ENCODE data around the gene SLC38A2. TPM values are rescaled to one million over a fixed set of nuclear protein-coding genes. Genes with fewer than 3 reads are reported as not detected.

SLC38A2 gene
- total RNA-seq, 1 donor from 2014 or later, result 348 TPM

DNA sequence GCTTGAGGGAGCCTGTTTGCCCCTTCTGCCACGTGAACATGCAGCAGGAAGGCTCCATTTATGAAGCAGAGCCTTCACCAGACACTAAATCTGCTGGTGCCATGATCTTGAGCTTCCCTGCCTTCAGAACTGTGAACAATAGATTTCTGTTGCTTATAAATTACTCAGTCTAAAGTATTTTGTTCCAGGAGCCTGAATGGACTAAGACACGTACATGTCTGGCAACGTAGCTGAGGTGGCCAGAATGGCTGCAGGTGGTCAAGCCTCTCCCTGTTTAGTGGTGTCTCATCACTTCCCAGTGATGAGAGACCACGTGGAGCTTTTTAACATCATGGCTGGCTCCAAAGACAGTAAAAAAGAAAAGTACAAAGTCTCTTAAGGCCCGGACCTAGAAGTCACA, 32.2 kb upstream of the SLC38A2 start:
- no peak overlapping the region for H3K4me3 ChIP-seq
- no peaks in the 10 kb centered on the region for H4K20me1 ChIP-seq (ENCODE audit: low read depth)
- no peak overlapping the region for H3K4me2 ChIP-seq
- Mint-ChIP-seq H3K36me3 (no peaks in the 10 kb centered on the region), H3K27me3 (ENCODE audit: insufficient read depth, low read depth) (no peaks in the 10 kb centered on the region), H3K9me3 (no peaks in the 10 kb centered on the region), H3K4me1 (peaks cover 14% of the 10 kb centered on the region), H3K27ac (no peak overlapping the region), H3K4me3 (no peak overlapping the region)
- H3K9ac ChIP-seq, result no peak overlapping the region
- no peaks in the 10 kb centered on the region for H3K9me3 ChIP-seq (ENCODE audit: low read depth)
- H3K4me1 ChIP-seq, result peaks cover 6% of the 10 kb centered on the region
- no peak overlapping the region for H2AFZ ChIP-seq (replicated peaks)
- H3K36me3 ChIP-seq, result no peaks in the 10 kb centered on the region
- TF ChIP-seq EZH2 (IDR thresholded peaks at IDR 0.05) (no peak), EZH2phosphoT487 (IDR thresholded peaks at IDR 0.05) (no peak)
- TF ChIP-seq, protein P1, sequence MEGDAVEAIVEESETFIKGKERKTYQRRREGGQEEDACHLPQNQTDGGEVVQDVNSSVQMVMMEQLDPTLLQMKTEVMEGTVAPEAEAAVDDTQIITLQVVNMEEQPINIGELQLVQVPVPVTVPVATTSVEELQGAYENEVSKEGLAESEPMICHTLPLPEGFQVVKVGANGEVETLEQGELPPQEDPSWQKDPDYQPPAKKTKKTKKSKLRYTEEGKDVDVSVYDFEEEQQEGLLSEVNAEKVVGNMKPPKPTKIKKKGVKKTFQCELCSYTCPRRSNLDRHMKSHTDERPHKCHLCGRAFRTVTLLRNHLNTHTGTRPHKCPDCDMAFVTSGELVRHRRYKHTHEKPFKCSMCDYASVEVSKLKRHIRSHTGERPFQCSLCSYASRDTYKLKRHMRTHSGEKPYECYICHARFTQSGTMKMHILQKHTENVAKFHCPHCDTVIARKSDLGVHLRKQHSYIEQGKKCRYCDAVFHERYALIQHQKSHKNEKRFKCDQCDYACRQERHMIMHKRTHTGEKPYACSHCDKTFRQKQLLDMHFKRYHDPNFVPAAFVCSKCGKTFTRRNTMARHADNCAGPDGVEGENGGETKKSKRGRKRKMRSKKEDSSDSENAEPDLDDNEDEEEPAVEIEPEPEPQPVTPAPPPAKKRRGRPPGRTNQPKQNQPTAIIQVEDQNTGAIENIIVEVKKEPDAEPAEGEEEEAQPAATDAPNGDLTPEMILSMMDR (IDR thresholded peaks at IDR 0.05), result no peak
- no peaks in the 10 kb centered on the region for H3K27me3 ChIP-seq
- DNase-seq (ENCODE audit: low spot score), result no peak
- H3F3A ChIP-seq (ENCODE audit: low read depth), result no peaks in the 10 kb centered on the region
- H3K27ac ChIP-seq, result no peak overlapping the region
- no peaks in the 10 kb centered on the region for H3K79me2 ChIP-seq (ENCODE audit: low read depth)

GRCh38 chr12:46404225-46404631, 31.7 kb upstream of the SLC38A2 start:
- Histone ChIP-seq H2AFZ (replicated peaks) (no peak overlapping the region), H3K79me2 (ENCODE audit: low read depth) (no peaks in the 10 kb centered on the region), H3K4me3 (no peak overlapping the region), H4K20me1 (ENCODE audit: low read depth) (no peaks in the 10 kb centered on the region), H3K4me1 (peaks cover 6% of the 10 kb centered on the region), H3K9ac (no peak overlapping the region), H3F3A (ENCODE audit: low read depth) (no peaks in the 10 kb centered on the region), H3K9me3 (ENCODE audit: low read depth) (no peaks in the 10 kb centered on the region), H3K27me3 (no peaks in the 10 kb centered on the region), H3K36me3 (no peaks in the 10 kb centered on the region), H3K4me2 (no peak overlapping the region), H3K27ac (no peak overlapping the region)
- DNase-seq (ENCODE audit: low spot score), result no peak
- H3K36me3 Mint-ChIP-seq, result no peaks in the 10 kb centered on the region
- no peak overlapping the region for H3K27ac Mint-ChIP-seq
- TF ChIP-seq EZH2phosphoT487 (IDR thresholded peaks at IDR 0.05) (no peak), EZH2 (IDR thresholded peaks at IDR 0.05) (no peak)
- TF ChIP-seq, protein P1 (IDR thresholded peaks at IDR 0.05), result no peak
- peaks cover 14% of the 10 kb centered on the region for H3K4me1 Mint-ChIP-seq
- H3K27me3 Mint-ChIP-seq (ENCODE audit: insufficient read depth, low read depth), result no peaks in the 10 kb centered on the region
- H3K4me3 Mint-ChIP-seq, result no peak overlapping the region
- peaks cover 3% of the 10 kb centered on the region for H3K9me3 Mint-ChIP-seq

- H3K4me3 ChIP-seq, result no peak overlapping the region
- Mint-ChIP-seq H3K36me3 (no peaks in the 10 kb centered on the region), H3K27ac (no peak overlapping the region), H3K4me1 (peaks cover 14% of the 10 kb centered on the region), H3K4me3 (no peak overlapping the region), H3K27me3 (ENCODE audit: insufficient read depth, low read depth) (no peaks in the 10 kb centered on the region), H3K9me3 (peaks cover 6% of the 10 kb centered on the region)
- H3K4me1 ChIP-seq, result peaks cover 6% of the 10 kb centered on the region
- H3K79me2 ChIP-seq (ENCODE audit: low read depth), result no peaks in the 10 kb centered on the region
- no peaks in the 10 kb centered on the region for H4K20me1 ChIP-seq (ENCODE audit: low read depth)
- H3K4me2 ChIP-seq, result no peak overlapping the region
- no peak for DNase-seq (ENCODE audit: low spot score)
- no peak overlapping the region for H3K27ac ChIP-seq
- TF ChIP-seq EZH2 (IDR thresholded peaks at IDR 0.05) (no peak), EZH2phosphoT487 (IDR thresholded peaks at IDR 0.05) (no peak)
- TF ChIP-seq, protein P1 (IDR thresholded peaks at IDR 0.05), result no peak
- no peak overlapping the region for H2AFZ ChIP-seq (replicated peaks)
- H3K27me3 ChIP-seq, result no peaks in the 10 kb centered on the region
- H3F3A ChIP-seq (ENCODE audit: low read depth), result no peaks in the 10 kb centered on the region
- H3K9me3 ChIP-seq (ENCODE audit: low read depth), result no peaks in the 10 kb centered on the region
- H3K36me3 ChIP-seq, result no peaks in the 10 kb centered on the region
- H3K9ac ChIP-seq, result no peak overlapping the region
These were observed 31.1 kb upstream of the SLC38A2 start for GRCh38 chr12:46403719-46404070.

All from neural progenitor cell (in vitro differentiated cells).